Lower leg skin (tissue), 4 donors: ENCODE measurements around the gene BFSP2. TPM values are rescaled to one million over a fixed set of nuclear protein-coding genes. Genes with fewer than 3 reads are reported as not detected.

Experiments
- DNase-seq, 2 donors: peaks; one replicate each; pipeline ENCODE4 v3.0.0-alpha.2; 2019; ENCODE audit warnings: low spot score in 2 of 2
- H3K4me3 ChIP-seq: fragments of 200-600 bp; sonication (generic); 2 replicates; pipeline ENCODE4 v1.5.1; 2017; ENCODE audit warnings: mild to moderate bottlenecking, low read depth; ENCODE audit not compliant: poor library complexity, severe bottlenecking
- CTCF ChIP-seq, 3 donors: fragments of 450-650 bp; IDR thresholded peaks; one replicate each; pipeline ENCODE4 v1.5.1; 2016; ENCODE audit warnings: antibody characterized with exemption in 3 of 3, mild to moderate bottlenecking in 3 of 3, moderate library complexity in 2 of 3
- POLR2A ChIP-seq, 2 donors: fragments of 450-650 bp; IDR thresholded peaks; one replicate each; pipeline ENCODE4 v1.6.1; 2016 to 2017; ENCODE audit warnings: antibody characterized with exemption in 2 of 2, mild to moderate bottlenecking in 1 of 2, moderate library complexity in 1 of 2
- WGBS, 2 donors: methylation state at CpG; one replicate each; pipeline ENCODE4 v1.1.5; 2018; 5-methylcytosine and 5-hydroxymethylcytosine counted together
- intact Hi-C: fragments of 100-400 bp; cut with DNase I; formaldehyde crosslinking; loops from one replicate; pipeline ENCODE4 v1.15.0; 2023; ENCODE audit warnings: low total_unique reads
- total RNA-seq, 4 donors: library from RNA; depleted of rRNA; stranded (reverse); fragments of >200 nt; gene quantifications; one replicate each; pipeline ENCODE4 v1.1.0, GENCODE V29; 2016

Gene BFSP2
- total RNA-seq, 4 donors from 2014 or later, result not detected

GRCh38 chr3:133447750-133448477 lies 48.1 kb downstream of the BFSP2 start:
- no peak for DNase-seq
- no peak overlapping the region for H3K4me3 ChIP-seq
- 54 to 61% methylated on average over 4 of the region's 4 CpGs for WGBS, 2 donors
- TF ChIP-seq POLR2A (IDR thresholded peaks at IDR 0.05), result no peak
- TF ChIP-seq CTCF (IDR thresholded peaks at IDR 0.05), result no peak
- intact Hi-C loops, result no loop called here

GRCh38 chr3:133448478-133449122 lies 48.7 kb downstream of the BFSP2 start:
- TF ChIP-seq CTCF (IDR thresholded peaks at IDR 0.05) (no peak), POLR2A (IDR thresholded peaks at IDR 0.05) (no peak)
- no peak overlapping the region for H3K4me3 ChIP-seq
- WGBS, 2 donors, result 51 to 54% methylated on average over 4 of the region's 4 CpGs
- intact Hi-C loops, result no loop called here
- DNase-seq, result no peak

GRCh38 chr3:133451309-133451708 lies 51.5 kb downstream of the BFSP2 start:
- no peak for DNase-seq
- no peak overlapping the region for H3K4me3 ChIP-seq
- intact Hi-C loops, result no loop called here
- TF ChIP-seq CTCF (IDR thresholded peaks at IDR 0.05) (no peak), POLR2A (IDR thresholded peaks at IDR 0.05) (no peak)
- WGBS, 2 donors, result 94 to 96% methylated on average over 3 of the region's 3 CpGs

- TF ChIP-seq CTCF (IDR thresholded peaks at IDR 0.05), result no peak
- TF ChIP-seq POLR2A (IDR thresholded peaks at IDR 0.05), result no peak
- intact Hi-C loops, result no loop called here
- 39 to 41% methylated on average over 5 of the region's 5 CpGs for WGBS, 2 donors
- DNase-seq, result no peak
- H3K4me3 ChIP-seq, result no peak overlapping the region
Measured at GRCh38 chr3:133452641-133453319, 52.9 kb downstream of the BFSP2 start.

GRCh38 chr3:133453383-133453782 lies 53.5 kb downstream of the BFSP2 start:
- intact Hi-C loops, result no loop called here

More at GRCh38 chr3:133453383-133453782, 53.5 kb downstream of the BFSP2 start:
- no peak for DNase-seq
- TF ChIP-seq POLR2A (IDR thresholded peaks at IDR 0.05), result no peak
- TF ChIP-seq CTCF (IDR thresholded peaks at IDR 0.05), result no peak
- 59 to 63% methylated on average over 3 of the region's 3 CpGs for WGBS, 2 donors
- H3K4me3 ChIP-seq, result no peak overlapping the region
